AG09319 (cell line): ENCODE results near the gene AQP10.
"Not testable (repeated sequence)": the region's sequence is repeated elsewhere in the genome, so short reads cannot be mapped to it uniquely, and the experiment has no call there.

Experiments
- DNase-seq: peaks from one replicate; pipeline ENCODE4 v3.0.0-alpha.2; 2010; ENCODE audit warnings: low read depth; ENCODE audit errors: extremely low read depth
- CTCF ChIP-seq: IDR thresholded peaks from 2 replicates; pipeline ENCODE4 v1.5.1; 2011; ENCODE audit warnings: low read depth, mild to moderate bottlenecking, inconsistent platforms, low read length, moderate library complexity

Gene AQP10

DNA sequence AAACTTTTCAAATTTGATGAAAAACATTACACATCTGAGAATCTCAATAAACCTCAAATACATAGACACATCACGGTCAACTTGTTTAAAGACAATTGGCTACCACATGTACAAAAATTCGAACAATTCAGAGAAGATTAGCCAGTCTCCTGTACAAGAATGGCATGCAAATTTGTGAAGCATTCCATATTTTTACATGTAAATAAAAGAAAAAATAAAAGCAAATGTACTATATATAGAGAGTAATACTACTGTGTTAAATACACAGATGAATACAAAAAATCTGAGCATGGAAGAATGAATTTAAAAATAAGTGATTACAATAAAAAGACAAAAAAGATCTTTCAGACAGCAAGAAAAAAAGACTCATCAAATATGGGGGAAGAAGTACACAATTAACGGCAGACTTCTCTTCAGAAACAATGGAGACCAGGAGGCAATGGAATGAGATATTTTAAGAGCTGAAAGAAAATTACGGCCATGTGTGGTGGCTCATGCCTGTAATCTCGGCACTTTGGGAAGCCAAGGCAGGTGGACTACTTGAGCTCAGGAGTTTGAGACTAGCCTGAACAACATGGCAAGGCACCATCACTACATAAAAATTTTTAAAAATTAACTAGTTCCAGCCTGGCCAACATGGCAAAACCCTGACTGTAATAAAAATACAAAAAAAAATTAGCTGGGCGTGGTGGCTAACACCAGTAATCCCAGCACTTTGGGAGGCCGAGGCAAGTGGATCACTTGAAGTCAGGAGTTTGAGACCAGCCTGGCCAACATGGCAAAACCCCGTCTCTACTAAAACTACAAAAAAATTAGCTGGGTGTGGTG, 25.3 kb upstream of the AQP10 start:
- no peak for DNase-seq

DNA sequence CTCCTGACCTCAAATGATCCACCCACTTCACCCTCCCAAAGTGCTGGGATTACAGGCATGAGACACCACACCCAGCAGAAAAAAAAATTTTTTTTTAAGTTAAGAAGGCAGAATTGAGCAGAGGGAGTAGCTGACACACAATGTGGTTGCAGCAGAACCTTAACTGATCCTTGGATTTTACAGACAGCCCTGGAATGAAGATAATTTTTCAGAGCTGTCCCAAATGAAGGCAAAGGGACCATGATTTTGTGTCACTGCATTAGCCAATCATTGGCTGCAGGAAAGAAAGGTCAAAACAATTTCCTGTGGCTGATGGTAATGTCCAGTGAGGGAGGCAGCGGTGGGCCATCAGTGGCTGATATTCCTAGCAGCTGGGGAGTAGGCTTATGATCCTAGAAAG, 19.3 kb upstream of the AQP10 start:
- no peak for TF ChIP-seq CTCF
- DNase-seq, result no peak

More for the DNA sequence above, 25.3 kb upstream of the AQP10 start:
- no peak for TF ChIP-seq CTCF

DNA sequence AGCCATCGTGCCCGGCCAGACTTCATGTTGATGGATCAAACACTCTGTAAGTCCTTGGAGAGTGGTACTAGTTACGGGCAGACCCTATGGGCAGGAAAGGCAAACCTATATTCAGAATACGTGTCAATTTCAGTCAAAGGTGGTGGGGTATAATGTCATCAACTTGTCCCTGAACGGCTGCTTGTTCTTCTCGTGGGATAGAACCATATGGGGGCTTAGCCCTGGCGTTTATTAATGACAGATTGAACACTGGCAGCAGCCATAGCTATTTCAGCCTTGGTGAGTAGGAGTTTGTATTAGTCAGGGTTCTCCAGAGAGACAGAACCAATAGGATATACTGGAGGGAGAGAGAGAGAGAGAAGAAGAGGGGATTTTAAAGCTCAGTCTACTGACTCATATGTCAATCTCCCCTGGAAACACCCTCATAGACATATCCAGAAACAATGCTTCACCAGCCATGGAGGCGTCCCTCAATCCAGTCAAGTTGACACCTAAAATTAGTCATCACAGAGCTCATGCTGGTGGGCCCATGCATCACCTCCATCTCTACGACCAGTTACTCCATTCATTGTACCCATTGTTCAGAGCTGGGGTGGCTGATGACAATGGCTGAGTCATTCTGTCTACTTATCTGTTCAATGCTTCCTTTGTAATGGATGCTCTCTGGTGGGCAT, 16.1 kb upstream of the AQP10 start:
- no peak for DNase-seq
- no peak for TF ChIP-seq CTCF

DNA sequence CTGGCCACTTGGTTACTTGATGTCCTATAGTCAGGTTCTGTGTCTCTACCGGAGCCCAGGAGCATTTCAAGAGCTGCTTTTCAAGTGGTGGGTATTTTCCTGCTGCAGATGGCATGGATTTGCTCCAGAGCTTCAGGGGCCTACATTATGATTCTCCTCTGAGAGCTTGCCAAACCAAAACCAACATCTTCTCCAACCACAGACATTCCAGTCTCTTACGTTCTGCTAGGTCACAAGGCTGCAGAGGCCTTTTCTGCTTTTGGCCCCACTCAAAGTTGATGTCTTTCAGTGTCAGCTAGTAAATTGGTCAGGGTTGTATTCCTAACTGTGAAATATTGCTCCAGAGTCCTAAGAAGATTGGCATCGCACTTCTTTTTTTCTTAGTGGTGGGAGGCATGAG, 14.7 kb upstream of the AQP10 start:
- DNase-seq, result no peak
- no peak for TF ChIP-seq CTCF

DNA sequence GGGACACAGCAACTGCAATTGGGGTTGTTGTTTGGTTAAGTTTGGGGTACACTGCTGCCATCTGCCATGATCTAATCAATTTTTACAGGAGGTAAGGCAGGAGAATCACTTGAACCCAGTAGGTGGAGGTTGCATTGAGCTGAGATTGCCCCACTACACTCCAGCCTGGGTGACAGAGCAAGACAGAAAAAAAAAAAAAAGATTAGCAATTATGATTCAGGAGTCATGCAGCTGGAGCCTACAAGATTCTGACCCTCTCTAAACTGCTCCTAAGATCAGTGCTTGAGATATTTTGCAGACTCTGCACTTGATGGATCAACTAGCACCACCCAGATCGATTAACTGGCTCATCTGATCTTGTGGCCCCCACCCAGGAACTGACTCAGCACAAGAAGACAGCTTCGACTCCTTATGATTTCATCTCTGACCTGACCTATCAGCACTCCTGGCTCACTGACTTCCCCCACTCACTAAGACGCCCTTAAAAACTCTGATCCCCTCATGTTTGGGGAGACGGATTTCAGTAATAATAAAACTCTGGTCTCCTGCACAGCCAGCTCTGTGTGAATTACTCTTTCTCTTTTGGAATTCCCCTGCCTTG, 13.1 kb upstream of the AQP10 start:
- DNase-seq, result not testable (repeated sequence)

GRCh38 chr1:154309136-154309535, 11.8 kb upstream of the AQP10 start:
- not testable (repeated sequence) for DNase-seq

DNA sequence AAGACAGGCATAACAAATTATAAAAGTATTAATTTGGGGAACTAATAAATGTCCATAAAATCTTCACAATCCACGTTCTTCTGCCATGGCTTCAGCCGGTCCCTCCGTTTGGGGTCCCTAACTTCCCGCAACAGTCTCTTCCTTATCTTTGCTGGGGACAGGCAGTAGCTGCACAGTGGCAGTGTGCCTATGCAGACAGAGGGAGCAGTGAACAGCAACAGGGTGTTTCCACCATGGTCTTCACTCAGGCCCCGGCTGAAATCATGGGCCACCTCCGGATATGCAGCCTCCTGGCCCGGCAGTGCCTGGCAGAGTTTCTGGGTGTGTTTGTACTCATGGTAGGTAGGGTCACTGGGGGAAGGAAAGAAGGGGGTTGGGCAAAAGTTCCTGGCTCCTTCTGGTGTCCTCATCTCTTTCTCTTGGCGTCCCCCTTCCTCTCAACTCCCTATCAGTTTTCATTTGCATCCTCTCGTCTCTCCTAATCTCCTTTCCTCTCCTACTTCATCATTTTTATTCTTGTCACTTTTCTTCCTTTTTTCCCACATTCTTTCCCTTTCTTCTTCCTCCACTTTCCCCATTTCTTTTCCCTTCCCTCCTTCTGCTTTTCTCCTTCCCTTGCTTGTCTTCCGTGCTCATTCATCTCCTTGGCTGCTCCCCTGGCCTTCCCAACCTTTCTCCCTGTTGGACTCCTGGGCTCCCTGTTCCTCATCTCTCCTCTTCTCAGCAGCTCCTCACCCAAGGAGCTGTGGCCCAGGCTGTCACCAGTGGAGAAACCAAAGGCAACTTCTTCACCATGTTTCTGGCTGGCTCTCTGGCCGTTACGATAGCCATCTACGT, 8.4 kb upstream of the AQP10 start:
- DNase-seq, result not testable (repeated sequence)

DNA sequence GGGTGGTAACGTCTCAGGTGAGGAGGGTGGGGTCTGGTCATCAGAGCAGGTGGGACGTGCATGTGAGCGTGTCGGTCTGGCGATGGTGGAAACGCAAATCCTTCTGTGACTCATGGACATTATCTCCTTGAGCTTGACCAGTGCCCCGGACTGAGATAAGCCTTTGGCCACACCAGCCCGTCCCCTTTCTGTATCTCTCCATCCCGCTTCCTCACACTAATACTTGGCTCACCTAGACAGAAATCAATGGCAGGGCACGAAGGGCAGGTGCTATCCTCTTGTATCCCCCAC, 7.9 kb upstream of the AQP10 start:
- no peak for TF ChIP-seq CTCF
- DNase-seq, result no peak

DNA sequence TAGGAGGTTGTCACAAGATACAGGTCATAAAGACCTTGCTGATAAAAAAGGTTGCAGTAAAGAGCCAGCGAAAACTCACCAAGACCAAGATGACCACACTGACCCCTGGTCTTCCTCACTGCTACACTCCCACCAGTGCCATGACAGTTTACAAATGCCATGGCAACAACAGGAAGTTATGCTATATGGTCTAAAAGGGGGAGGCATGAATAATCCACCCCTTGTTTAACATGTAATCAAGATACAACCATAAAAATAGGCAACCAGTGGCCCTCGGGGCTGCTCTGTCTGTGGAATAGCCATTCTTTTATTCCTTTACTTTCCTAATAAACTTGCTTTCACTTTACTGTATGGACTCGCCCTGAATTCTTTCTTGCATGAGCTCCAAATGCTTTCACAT, 6.7 kb upstream of the AQP10 start:
- DNase-seq, result not testable (repeated sequence)
